ENCODE measurements around the gene CLEC4F.
"Not testable (repeated sequence)": the region's sequence is repeated elsewhere in the genome, so short reads cannot be mapped to it uniquely, and the experiment has no call there.

The CLEC4F gene

DNA sequence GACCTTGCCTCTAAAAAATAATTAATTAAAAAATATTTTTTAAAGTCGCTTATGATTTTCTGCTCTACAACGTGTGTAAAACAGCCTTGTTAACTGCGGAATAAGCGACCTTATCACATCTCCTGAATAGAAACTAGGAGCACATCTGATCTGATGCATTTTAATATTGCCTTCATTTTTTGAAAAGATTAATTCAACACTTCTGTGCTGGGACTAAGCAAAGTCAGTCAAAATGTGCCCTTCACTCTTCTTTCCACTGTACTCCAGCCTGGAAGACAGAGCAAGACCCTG lies 12.6 kb downstream of the CLEC4F start:
- TF ChIP-seq, protein P1, sequence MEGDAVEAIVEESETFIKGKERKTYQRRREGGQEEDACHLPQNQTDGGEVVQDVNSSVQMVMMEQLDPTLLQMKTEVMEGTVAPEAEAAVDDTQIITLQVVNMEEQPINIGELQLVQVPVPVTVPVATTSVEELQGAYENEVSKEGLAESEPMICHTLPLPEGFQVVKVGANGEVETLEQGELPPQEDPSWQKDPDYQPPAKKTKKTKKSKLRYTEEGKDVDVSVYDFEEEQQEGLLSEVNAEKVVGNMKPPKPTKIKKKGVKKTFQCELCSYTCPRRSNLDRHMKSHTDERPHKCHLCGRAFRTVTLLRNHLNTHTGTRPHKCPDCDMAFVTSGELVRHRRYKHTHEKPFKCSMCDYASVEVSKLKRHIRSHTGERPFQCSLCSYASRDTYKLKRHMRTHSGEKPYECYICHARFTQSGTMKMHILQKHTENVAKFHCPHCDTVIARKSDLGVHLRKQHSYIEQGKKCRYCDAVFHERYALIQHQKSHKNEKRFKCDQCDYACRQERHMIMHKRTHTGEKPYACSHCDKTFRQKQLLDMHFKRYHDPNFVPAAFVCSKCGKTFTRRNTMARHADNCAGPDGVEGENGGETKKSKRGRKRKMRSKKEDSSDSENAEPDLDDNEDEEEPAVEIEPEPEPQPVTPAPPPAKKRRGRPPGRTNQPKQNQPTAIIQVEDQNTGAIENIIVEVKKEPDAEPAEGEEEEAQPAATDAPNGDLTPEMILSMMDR (conservative IDR thresholded peaks at IDR 0.05; ENCODE audit: low read length) = no peak
- no peak overlapping the region for H3K4me3 ChIP-seq (ENCODE audit: low read length)
- DNase-seq (ENCODE audit: low read depth) = no peak

DNA sequence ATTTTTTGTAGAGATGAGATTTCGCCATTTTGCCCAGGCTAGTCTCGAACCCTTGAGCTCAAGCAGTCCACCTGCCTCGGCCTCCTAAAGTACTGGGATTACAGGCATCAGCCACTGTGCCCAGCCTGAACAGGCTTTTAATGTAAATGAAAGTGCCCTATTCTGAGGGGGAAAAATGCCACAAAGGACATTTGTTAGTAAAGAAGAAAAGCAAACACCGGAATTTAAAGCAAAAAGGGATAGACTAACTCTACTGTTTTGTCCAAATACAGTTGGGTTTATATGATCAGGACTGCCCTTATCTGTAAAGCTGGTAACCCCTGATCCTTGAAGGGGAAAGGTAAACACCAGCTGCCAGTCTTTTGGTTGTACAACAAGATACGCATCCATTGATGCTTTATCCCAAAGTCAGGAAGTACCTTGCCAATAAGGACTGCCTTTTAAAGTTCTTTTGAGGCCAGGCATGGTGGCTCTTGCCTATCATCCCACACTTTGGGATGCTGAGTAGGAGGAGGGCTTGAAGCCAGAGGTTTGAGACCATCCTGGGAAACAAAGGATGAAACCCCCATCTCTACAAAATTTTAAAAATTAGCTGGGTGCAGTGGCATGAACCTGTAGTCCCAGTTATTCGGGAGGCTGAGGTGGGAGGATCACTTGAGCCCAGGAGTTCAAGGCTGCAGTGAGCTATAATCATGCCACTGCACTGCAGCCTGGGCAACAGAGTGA lies 13.1 kb downstream of the CLEC4F start:
- TF ChIP-seq, protein P1 (conservative IDR thresholded peaks at IDR 0.05; ENCODE audit: low read length) = no peak
- H3K4me3 ChIP-seq (ENCODE audit: low read length) = no peak overlapping the region
- DNase-seq (ENCODE audit: low read depth) = no peak

DNA sequence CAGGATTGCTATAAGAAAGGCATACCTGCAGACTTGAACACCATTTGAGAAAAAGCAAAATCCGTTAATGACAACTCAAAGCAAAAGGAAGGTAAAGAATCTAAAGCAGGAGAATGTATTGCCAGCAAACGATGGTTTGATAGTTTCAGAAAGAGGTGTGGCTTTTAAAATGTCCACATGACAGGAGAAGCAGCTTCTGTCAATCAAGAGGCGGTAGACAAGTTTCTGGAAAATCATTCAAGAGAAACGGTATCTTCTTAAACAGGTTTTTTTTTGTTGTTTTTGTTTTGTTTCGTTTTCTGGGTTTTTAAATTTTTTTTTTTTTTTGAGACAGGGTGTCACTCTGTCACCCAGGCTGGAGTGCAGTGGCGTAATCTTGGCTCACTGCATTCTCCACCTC lies 13.8 kb downstream of the CLEC4F start:
- TF ChIP-seq, protein P1 (conservative IDR thresholded peaks at IDR 0.05; ENCODE audit: low read length) = no peak
- no peak overlapping the region for H3K4me3 ChIP-seq (ENCODE audit: low read length)

DNA sequence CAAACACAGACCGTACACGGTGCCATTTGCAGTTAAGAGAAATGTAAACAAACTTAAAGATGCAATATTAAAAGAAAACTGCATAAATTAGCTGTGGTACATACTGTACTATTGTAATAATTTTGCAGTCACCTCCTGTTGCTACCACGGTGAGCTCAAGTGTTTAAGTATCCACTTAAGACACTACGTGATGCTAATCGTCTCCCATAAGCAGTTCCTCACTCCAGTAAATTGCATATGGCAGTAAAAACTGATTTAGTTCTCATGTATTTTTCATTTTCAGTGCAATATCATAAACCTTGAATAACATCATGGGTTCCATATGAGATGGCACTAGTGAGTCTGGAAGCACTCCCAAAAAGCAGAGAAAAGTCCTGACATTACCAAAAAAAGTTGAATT lies 14.4 kb downstream of the CLEC4F start:
- no peak for DNase-seq (ENCODE audit: low read depth)
- TF ChIP-seq, protein P1 (conservative IDR thresholded peaks at IDR 0.05; ENCODE audit: low read length) = no peak
- H3K4me3 ChIP-seq (ENCODE audit: low read length) = no peak overlapping the region

More for the DNA sequence above, 13.8 kb downstream of the CLEC4F start:
- DNase-seq (ENCODE audit: low read depth) = no peak

DNA sequence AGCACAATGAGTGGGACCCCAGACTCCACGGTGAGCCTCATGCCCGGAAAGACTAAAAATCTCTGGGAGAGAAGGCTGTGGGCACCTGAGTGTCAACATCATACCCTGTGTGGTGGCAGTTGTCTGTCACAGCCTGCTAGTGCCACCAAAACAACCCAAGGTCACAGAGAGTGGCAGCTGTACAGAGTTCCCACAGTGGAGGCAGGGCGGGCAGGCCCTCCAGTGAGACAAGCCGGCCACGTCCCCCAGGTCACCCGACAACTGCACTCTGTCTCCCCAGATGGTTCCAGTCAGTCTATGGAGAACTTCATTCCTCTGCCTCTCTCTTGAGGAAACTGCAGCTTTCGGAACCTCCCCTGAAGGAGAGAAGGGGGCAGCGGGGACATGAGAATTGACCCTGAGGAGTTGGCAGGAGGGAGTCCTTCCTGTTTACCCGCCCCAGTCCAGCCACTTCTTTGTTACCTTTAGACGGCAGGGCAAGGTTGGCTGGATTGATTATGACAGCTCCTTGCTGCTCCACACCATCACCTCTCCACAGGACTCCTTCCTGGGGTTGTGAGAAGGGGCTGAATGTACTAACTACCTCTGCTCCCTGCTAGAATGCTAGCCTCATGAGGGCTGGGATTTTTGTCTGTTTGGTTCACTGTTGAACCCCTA lies 18.7 kb downstream of the CLEC4F start:
- TF ChIP-seq, protein P1 (conservative IDR thresholded peaks at IDR 0.05; ENCODE audit: low read length) = no peak
- no peak for DNase-seq (ENCODE audit: low read depth)
- no peak overlapping the region for H3K4me3 ChIP-seq (ENCODE audit: low read length)

DNA sequence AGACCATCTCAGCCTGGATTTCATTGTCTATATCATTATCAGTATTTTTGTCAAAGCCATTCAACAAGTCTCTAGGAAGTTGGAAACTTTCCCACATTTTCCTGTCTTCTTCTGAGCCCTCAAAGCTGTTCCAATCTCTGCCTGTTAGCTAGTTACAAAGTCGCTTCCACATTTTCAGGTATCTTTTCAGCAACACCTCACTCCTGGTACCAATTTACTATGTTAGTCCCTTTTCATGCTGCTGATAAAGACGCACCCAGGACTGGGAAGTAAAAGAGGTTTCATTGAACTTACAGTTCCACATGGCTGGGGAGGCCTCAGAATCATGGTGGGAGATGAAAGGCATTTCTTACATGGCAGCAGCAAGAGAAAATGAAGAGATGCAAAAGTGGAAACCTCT lies 20.7 kb downstream of the CLEC4F start:
- no peak for DNase-seq (ENCODE audit: low read depth)
- no peak overlapping the region for H3K4me3 ChIP-seq (ENCODE audit: low read length)
- TF ChIP-seq, protein P1 (conservative IDR thresholded peaks at IDR 0.05; ENCODE audit: low read length) = no peak

DNA sequence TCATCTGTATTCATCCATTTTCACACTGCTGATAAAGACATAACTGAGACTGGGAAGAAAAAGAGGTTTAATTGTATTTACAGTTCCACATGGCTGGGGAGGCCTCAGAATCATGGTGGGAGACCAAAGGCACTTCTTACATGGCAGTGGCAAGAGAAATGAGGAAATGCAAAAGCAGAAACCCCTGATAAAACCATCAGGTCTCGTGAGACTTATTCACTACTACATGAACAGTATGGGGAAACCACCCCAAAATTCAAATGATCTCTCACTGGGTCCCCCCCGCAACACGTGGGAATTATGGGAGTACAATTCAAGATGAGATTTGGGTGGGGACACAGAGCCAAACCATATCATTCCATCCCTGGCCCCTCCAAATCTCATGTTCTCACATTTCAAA lies 22.4 kb downstream of the CLEC4F start:
- H3K4me3 ChIP-seq (ENCODE audit: low read length); DNase-seq (ENCODE audit: low read depth): not testable (repeated sequence)
